Esophagus squamous epithelium (tissue), 5 donors: ENCODE measurements around the gene MCRIP1. TPM values are rescaled to one million over a fixed set of nuclear protein-coding genes. Genes with fewer than 3 reads are reported as not detected.

Source experiments
- DNase-seq: peaks from one replicate; lab custom pipeline; 2025; lab: John Stamatoyannopoulos, UW
- H3K27ac ChIP-seq, 4 donors: fragments of 200-600 bp; sonication (generic); one replicate each; pipeline ENCODE4 v1.5.1; 2016 to 2019; ENCODE audit warnings: mild to moderate bottlenecking in 1 of 4
- H3K27me3 ChIP-seq, 4 donors: fragments of 200-600 bp; sonication (generic); 1 replicate in 3 of 4; 2 replicates in 1 of 4; pipeline versions ENCODE4 v1.5.1 to v1.6.0; 2017 to 2021; ENCODE audit warnings: antibody characterized with exemption in 1 of 4
- H3K36me3 ChIP-seq, 3 donors: fragments of 200-600 bp; sonication (generic); one replicate each; pipeline ENCODE4 v1.5.1; 2016 to 2019
- H3K4me1 ChIP-seq, 3 donors: fragments of 200-600 bp; sonication (generic); one replicate each; pipeline ENCODE4 v1.5.1; 2017 to 2019
- H3K4me3 ChIP-seq, 4 donors: fragments of 200-600 bp; sonication (generic); 1 replicate in 3 of 4; 2 replicates in 1 of 4; pipeline ENCODE4 v1.5.1; 2016 to 2019; ENCODE audit warnings: mild to moderate bottlenecking in 2 of 4, moderate library complexity in 1 of 4
- H3K9me3 ChIP-seq, 3 donors: fragments of 200-600 bp; sonication (generic); one replicate each; pipeline ENCODE4 v1.5.1; 2016 to 2019
- CTCF ChIP-seq, 6 experiments: fragments of 450-650 bp in 4 of 6; fragments of 200-600 bp in 2 of 6; sonication (generic) in 2 of 6; IDR thresholded peaks; one replicate each; pipeline ENCODE4 v1.5.1; 2016 to 2019; ENCODE audit warnings: antibody characterized with exemption in 6 of 6, mild to moderate bottlenecking in 4 of 6, moderate library complexity in 4 of 6
- POLR2A ChIP-seq, 4 donors: fragments of 450-650 bp; IDR thresholded peaks; one replicate each; pipeline ENCODE4 v1.6.1; 2017; ENCODE audit warnings: antibody characterized with exemption in 4 of 4, mild to moderate bottlenecking in 4 of 4, moderate library complexity in 3 of 4
- WGBS, 2 donors: methylation state at CpG; one replicate each; pipeline ENCODE4 v1.1.5; 2018; 5-methylcytosine and 5-hydroxymethylcytosine counted together
- intact Hi-C: fragments of 100-400 bp; cut with DNase I; formaldehyde crosslinking; loops from one replicate; pipeline ENCODE4 v1.15.0; 2022
- total RNA-seq, 4 donors: library from RNA; depleted of rRNA; stranded (reverse); fragments of >200 nt; gene quantifications; one replicate each; pipeline ENCODE4 v1.1.0, GENCODE V29; 2016
- donor health status: DM: yes; HTN: yes; CAD: no.

MCRIP1 gene
- total RNA-seq, 4 donors from 2014 or later, result 8.7 to 28.0 (median 13.2) TPM

GRCh38 chr17:81823820-81824550, 9.1 kb downstream of the MCRIP1 start:
- Histone ChIP-seq H3K9me3 (no peaks in the 10 kb centered on the region), H3K36me3 (peaks cover 0 to 24% (median 0%) of the 10 kb centered on the region in 3 donors), H3K27ac (peak overlapping the region in 1 of 4 donors; percentile 6), H3K4me3 (no peak overlapping the region), H3K4me1 (peaks cover 30 to 59% (median 34%) of the 10 kb centered on the region in 3 donors), H3K27me3 (peaks cover 0 to 9% (median 0%) of the 10 kb centered on the region in 4 donors)
- TF ChIP-seq CTCF (IDR thresholded peaks at IDR 0.05) (no peak), POLR2A (IDR thresholded peaks at IDR 0.05) (no peak)
- DNase-seq, result no peak
- intact Hi-C loops, result no loop called here
- WGBS, 2 donors, result 51 to 56% methylated on average over 8 to 9 of the region's 33 CpGs

GRCh38 chr17:81822996-81823819, 9.9 kb downstream of the MCRIP1 start:
- H3K9me3 ChIP-seq, result no peaks in the 10 kb centered on the region
- 95 to 96% methylated on average over 7 to 14 of the region's 30 CpGs for WGBS, 2 donors
- DNase-seq, result no peak
- intact Hi-C loops, result no loop called here
- H3K27me3 ChIP-seq, result peaks cover 0 to 10% (median 0%) of the 10 kb centered on the region in 4 donors
- no peak overlapping the region for H3K4me3 ChIP-seq
- H3K4me1 ChIP-seq, result peaks cover 27 to 51% (median 33%) of the 10 kb centered on the region in 3 donors
- no peak for TF ChIP-seq CTCF (IDR thresholded peaks at IDR 0.05)
- no peak for TF ChIP-seq POLR2A (IDR thresholded peaks at IDR 0.05)
- H3K27ac ChIP-seq, result peak overlapping the region; percentile 83 to 89 (median 86)
- H3K36me3 ChIP-seq, result peaks cover 0 to 24% (median 0%) of the 10 kb centered on the region in 3 donors

- intact Hi-C loops, result no loop called here
- DNase-seq, result no peak
- TF ChIP-seq POLR2A (IDR thresholded peaks at IDR 0.05), result no peak
- no peak for TF ChIP-seq CTCF (IDR thresholded peaks at IDR 0.05)
- WGBS, 2 donors, result no CpG with 5 or more reads among the region's 8 CpGs
- Histone ChIP-seq H3K36me3 (peaks cover 0 to 24% (median 0%) of the 10 kb centered on the region in 3 donors), H3K27me3 (peaks cover 0 to 19% (median 0%) of the 10 kb centered on the region in 4 donors), H3K4me3 (no peak overlapping the region), H3K9me3 (no peaks in the 10 kb centered on the region), H3K4me1 (peaks cover 27 to 46% (median 33%) of the 10 kb centered on the region in 3 donors), H3K27ac (peak overlapping the region; percentile 83 to 89 (median 86))
These were observed 10.8 kb downstream of the MCRIP1 start for GRCh38 chr17:81822312-81822637.

GRCh38 chr17:81821603-81822311, 11.3 kb downstream of the MCRIP1 start:
- H3K9me3 ChIP-seq, result no peaks in the 10 kb centered on the region
- WGBS, 2 donors, result no CpG with 5 or more reads among the region's 20 CpGs
- intact Hi-C loops, result no loop called here
- H3K27me3 ChIP-seq, result peaks cover 0 to 20% (median 0%) of the 10 kb centered on the region in 4 donors
- no peak for DNase-seq
- peaks cover 0 to 24% (median 0%) of the 10 kb centered on the region in 3 donors for H3K36me3 ChIP-seq
- peak; percentile 25 to 90 (median 78) for TF ChIP-seq CTCF (IDR thresholded peaks at IDR 0.05)
- TF ChIP-seq POLR2A (IDR thresholded peaks at IDR 0.05), result no peak
- peaks cover 27 to 46% (median 33%) of the 10 kb centered on the region in 3 donors for H3K4me1 ChIP-seq
- no peak overlapping the region for H3K4me3 ChIP-seq
- H3K27ac ChIP-seq, result peak overlapping the region; percentile 83 to 89 (median 86)
